Nephron progenitor cell (in vitro differentiated cells): ENCODE results near the gene ABHD12.

Experiments used
- DNase-seq: peaks from one replicate; pipeline ENCODE4 v3.0.0; 2021
- H3K27ac Mint-ChIP-seq: 2 replicates; pipeline ENCODE4 v1.8.0; 2021; ENCODE audit warnings: mild to moderate bottlenecking, moderate library complexity, mixed read lengths
- H3K27me3 Mint-ChIP-seq: 2 replicates; pipeline ENCODE4 v1.8.0; 2021; ENCODE audit warnings: mild to moderate bottlenecking, low read depth, mixed read lengths; ENCODE audit not compliant: poor library complexity
- H3K36me3 Mint-ChIP-seq: 2 replicates; pipeline ENCODE4 v1.8.0; 2021; ENCODE audit warnings: low read depth, mixed read lengths
- H3K4me1 Mint-ChIP-seq: 2 replicates; pipeline ENCODE4 v1.8.0; 2021; ENCODE audit warnings: mixed read lengths
- H3K4me3 Mint-ChIP-seq: 2 replicates; pipeline ENCODE4 v1.8.0; 2021; ENCODE audit warnings: mild to moderate bottlenecking, moderate library complexity, mixed read lengths
- H3K9me3 Mint-ChIP-seq: 2 replicates; pipeline ENCODE4 v1.8.0; 2021; ENCODE audit warnings: mild to moderate bottlenecking, moderate library complexity, mixed read lengths
- TF ChIP-seq, protein P1 (sequence below): fragments of 200-600 bp; sonication (generic); IDR thresholded peaks from 2 replicates; pipeline ENCODE4 v1.5.0; 2021; ENCODE audit warnings: antibody characterized with exemption

The ABHD12 gene

DNA sequence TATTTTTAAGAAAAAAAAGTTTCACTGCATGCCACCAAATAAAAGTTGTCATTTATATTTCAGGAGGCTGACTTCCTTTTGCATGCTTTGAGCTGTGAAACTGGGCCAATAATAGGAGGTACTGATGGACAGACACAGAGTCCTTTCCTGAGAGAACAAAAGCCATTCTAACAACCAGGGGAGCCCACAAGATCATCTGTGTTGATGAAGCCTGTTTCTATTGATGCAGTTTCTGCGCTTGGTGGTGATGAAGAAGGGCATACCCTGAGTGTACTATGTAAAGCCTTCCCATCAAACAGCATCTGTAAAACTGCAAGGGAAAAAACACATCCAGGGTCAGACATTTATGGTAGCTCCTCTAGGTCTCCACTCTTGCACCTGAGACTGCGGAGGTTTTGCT, 34.8 kb downstream of the ABHD12 start:
- Mint-ChIP-seq H3K27ac (peak overlapping the region; percentile 29), H3K9me3 (peaks cover 8% of the 10 kb centered on the region), H3K27me3 (no peaks in the 10 kb centered on the region), H3K36me3 (peaks cover 11% of the 10 kb centered on the region), H3K4me1 (peaks cover 49% of the 10 kb centered on the region), H3K4me3 (no peak overlapping the region)
- TF ChIP-seq, protein P1, sequence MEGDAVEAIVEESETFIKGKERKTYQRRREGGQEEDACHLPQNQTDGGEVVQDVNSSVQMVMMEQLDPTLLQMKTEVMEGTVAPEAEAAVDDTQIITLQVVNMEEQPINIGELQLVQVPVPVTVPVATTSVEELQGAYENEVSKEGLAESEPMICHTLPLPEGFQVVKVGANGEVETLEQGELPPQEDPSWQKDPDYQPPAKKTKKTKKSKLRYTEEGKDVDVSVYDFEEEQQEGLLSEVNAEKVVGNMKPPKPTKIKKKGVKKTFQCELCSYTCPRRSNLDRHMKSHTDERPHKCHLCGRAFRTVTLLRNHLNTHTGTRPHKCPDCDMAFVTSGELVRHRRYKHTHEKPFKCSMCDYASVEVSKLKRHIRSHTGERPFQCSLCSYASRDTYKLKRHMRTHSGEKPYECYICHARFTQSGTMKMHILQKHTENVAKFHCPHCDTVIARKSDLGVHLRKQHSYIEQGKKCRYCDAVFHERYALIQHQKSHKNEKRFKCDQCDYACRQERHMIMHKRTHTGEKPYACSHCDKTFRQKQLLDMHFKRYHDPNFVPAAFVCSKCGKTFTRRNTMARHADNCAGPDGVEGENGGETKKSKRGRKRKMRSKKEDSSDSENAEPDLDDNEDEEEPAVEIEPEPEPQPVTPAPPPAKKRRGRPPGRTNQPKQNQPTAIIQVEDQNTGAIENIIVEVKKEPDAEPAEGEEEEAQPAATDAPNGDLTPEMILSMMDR: no peak
- DNase-seq: no peak

DNA sequence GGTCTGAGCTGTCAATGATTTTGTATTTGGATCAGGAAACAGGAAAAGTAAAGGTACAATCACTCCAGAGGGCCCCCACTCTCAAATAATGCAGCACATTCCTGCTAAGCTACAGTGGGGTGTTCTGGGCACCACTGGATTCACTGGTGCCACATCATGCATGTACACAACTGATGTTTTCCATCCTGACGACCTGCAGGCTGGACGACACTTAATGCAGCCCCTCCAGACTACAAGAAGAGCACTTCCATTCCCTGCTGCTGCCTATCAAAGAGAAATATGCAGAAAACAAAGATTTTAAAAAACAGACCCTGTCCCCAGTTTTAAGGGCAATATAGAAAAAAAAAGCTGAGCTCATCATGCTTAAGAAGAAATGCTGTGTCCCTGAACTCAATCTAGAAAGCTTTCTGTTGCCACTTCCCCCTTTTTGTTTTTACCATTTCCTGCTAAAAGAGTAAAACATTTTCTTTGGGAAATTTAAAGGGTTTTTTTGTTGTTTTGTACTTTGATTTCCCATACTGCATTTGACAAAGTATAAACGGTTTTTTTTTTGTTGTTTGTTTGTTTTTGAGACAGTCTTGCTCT, 35.5 kb downstream of the ABHD12 start:
- Mint-ChIP-seq H3K4me1 (peaks cover 49% of the 10 kb centered on the region), H3K36me3 (peaks cover 12% of the 10 kb centered on the region), H3K27me3 (no peaks in the 10 kb centered on the region), H3K4me3 (no peak overlapping the region), H3K9me3 (peaks cover 11% of the 10 kb centered on the region), H3K27ac (peak overlapping the region; percentile 62)
- TF ChIP-seq, protein P1: no peak
- DNase-seq: no peak

DNA sequence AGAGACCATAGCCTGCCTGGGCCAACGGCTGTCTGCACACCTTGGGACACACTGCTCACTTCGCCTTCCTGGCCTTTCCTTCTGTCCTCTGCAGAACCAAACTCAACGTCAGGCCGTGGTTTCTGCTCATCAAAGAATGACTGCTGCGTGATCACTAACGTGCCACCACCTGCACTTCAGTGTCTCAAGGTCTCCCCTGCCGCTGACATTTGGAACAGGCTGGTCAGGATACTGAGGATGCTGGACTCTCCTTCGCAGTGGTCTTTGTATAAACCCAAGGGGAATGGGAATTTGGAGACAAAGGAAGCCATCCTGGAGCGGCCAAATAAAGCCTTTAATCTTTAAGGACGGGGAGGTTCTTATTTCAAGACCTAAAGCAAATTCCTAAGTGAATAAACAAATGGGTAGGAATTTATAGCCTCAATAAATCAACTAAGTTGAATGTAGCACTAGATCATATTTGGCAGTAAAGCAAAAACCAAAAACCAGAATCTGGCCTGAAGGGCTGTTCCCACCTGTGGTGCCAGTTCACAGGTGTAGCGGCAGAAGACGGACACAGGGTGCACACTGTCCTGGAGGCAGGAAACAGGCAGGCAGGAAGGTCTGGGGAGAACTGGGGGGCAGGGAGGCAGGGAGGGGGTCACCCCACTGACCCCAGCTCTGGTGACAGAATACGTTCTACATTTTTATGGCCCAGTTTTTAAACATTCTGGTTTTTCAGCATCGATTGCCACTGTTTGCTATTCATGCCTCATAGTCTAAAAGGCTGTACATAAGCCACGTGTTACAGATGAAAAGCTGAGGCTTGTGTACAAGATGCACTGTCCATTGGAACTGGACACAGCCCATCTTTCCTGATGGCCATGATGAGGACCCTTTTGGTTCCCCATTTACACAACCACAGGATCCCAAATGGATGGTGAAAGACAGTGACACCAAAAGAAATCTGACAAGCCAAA, 36.6 kb downstream of the ABHD12 start:
- DNase-seq: no peak
- Mint-ChIP-seq H3K4me3 (peak overlapping the region; percentile 5), H3K27ac (peak overlapping the region; percentile 92), H3K27me3 (no peaks in the 10 kb centered on the region), H3K4me1 (peaks cover 49% of the 10 kb centered on the region), H3K9me3 (peaks cover 20% of the 10 kb centered on the region), H3K36me3 (peaks cover 23% of the 10 kb centered on the region)
- TF ChIP-seq, protein P1: no peak

DNA sequence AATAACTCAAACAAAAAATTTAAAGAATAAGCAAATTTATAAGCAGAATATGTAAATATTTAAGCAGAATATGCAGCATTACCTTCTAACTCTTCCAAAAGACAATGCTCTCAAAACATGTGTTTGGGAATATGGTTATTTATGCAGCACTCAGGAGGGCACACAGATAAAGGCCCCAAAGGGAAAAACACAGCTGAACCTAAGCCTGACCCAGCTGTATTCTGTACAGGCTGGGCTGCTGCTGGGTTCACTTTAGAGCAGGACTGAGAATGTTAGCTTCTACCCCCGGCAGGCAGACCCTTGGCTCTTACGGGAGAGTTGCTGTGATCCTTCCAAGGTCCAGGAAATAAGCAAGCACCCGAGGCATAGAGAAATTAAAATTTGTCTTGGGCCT, 37.3 kb downstream of the ABHD12 start:
- peak overlapping the region; percentile 92 for H3K27ac Mint-ChIP-seq

DNA sequence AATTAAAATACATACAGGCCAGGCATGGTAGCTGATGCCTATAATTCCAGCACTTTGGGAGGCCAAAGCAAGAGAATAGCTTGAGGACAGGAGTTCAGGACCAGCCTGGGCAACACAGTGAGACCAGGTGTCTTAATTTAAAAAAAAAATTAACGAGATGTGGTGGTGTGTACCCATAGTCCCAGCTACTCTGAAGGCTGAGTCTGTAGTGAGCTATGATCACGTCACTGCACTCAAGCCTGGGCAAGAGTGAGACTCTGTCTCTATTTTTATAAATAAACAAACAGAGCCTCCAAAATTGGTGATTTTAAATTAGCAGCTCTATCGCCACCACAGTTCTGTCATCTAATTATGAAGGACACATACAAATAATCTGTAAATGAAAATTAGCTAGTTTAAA, 37.9 kb downstream of the ABHD12 start:
- Mint-ChIP-seq H3K27me3 (no peaks in the 10 kb centered on the region), H3K27ac (peak overlapping the region; percentile 43), H3K4me3 (no peak overlapping the region), H3K36me3 (peaks cover 33% of the 10 kb centered on the region), H3K9me3 (peaks cover 30% of the 10 kb centered on the region), H3K4me1 (peaks cover 42% of the 10 kb centered on the region)
- TF ChIP-seq, protein P1: no peak
- DNase-seq: no peak

More for the DNA sequence above, 37.3 kb downstream of the ABHD12 start:
- Mint-ChIP-seq H3K9me3 (peaks cover 24% of the 10 kb centered on the region), H3K4me1 (peaks cover 48% of the 10 kb centered on the region), H3K36me3 (peaks cover 27% of the 10 kb centered on the region), H3K27me3 (no peaks in the 10 kb centered on the region), H3K4me3 (no peak overlapping the region)
- no peak for DNase-seq
- TF ChIP-seq, protein P1: no peak
